Cortex of kidney (tissue), 1 donor: ENCODE measurements around the gene LDHB.
"Not testable (repeated sequence)": the region's sequence is repeated elsewhere in the genome, so short reads cannot be mapped to it uniquely, and the experiment has no call there.

ENCODE experiments used
- DNase-seq: peaks from one replicate; lab custom pipeline; 2025; lab: John Stamatoyannopoulos, UW

Gene LDHB

DNA sequence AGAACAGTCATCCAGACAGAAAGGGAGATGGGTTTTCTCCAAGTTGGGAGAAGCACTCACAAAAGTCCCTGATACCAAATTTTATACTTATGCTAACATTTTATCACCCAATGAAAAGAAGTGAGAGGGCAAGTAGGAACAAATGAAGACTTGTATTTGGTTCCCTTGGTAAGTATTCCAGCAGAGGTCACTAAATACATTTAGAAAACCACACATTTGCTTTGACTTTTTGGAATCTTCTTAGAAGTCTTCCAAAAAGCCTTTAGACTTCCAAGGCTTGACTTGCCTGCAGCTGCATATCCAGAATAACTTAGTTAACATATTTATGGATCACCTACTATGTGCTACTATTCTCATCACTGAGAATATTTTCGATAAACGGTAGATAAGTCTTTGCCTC is 49.9 kb downstream of the LDHB start:
- no peak for DNase-seq

DNA sequence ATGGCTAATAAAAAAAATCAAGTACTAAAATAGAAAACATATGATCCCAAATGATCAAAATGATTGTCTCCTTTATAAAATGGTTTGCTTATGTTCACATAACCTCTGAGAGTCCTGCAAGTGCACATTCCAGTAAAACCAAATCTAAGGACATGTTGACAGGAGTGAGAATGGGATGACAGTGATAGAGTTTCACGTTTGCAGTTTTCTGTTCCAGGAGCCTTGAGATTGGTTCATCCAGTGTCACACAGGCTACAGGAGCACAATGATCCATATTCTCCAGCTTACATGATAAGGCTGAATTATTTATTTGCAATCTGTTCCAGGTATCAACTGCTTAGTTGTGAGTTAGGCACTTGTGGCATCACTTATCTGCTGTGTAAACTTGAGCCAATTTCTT is 51.5 kb downstream of the LDHB start:
- DNase-seq = no peak

DNA sequence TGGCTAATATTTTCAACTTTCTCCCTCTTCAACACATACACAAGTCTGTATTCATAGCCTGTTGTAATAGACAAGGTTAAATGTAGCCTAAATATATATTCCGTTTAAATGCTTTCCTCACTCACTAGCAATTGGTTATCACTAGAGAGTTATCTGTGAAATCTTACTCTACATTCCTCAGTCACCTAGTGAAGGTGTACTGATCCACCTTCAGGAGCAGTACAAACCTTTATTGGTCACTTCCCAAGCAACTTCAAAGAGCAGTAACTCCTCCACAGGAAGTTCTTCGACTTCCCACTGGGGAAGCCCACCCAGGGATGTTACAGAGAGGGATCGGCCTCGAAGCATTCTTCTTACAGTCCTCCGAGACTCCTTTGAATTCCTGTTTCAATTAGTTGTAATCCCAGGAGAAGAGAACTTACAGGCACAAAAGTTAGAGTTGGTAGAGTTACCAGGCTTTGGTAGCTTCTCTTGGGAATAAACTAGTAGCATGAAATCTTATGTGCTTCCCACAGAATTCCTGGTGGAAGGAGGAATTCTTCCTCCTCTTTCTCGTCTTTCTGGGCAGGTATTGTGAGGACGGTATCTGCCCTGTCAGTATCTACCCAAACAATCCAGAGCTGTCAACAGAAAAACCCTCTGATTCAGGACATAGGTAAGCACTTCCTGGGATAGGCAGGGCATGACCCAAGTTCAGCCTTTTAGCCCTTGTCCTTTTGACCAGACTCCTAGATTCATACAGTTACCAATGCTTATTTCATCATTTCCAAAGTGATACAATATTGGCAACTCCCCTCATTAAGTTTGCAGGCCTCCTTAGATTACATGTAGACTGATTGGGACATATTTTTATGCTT is 53.2 kb downstream of the LDHB start, which contains the start of gene GYS2:
Gene GYS2, minus strand, starts transcription at position 603 of the 857 bp plus-strand sequence. Its CDS starts 255 bp downstream, at position 348.
- DNase-seq = no peak

DNA sequence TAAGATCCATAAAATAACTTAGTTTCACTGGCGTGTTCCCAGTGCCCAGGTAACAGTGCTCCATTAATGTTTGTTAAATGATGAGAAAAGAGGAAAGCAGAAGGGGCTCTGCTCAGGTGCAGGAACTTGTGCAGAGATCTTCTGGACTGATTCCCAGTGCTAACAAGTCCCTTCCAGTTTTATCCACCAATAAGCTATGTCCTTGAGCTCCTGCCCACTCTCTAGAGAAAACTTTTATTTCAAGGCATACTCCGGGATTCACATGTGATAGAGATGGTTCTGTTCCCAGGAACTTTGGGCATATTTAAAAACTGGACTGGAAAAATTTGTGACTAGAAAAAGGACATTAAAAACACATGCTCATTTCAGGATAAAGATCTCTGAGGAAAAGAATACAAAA is 54.9 kb downstream of the LDHB start:
- no peak for DNase-seq

DNA sequence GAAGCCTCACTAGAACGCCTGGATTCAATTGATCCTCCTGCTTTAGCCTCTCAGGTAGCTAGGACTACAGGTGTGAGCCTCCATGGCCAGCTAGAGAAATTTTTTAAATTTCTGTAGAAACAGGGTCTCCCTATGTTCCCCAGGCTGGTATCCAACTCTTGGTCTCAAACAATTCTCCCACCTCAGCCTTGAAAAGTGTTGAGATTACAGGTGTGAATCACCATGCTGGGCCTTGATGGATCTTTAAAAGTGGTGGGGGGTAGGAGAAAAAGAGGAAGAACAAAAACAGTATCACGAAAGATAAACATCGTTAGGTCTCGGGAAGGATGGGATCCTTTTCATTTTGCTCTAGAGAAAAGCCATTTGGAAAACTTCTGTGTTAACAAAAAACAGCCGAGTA is 57.4 kb downstream of the LDHB start:
- DNase-seq = no peak

DNA sequence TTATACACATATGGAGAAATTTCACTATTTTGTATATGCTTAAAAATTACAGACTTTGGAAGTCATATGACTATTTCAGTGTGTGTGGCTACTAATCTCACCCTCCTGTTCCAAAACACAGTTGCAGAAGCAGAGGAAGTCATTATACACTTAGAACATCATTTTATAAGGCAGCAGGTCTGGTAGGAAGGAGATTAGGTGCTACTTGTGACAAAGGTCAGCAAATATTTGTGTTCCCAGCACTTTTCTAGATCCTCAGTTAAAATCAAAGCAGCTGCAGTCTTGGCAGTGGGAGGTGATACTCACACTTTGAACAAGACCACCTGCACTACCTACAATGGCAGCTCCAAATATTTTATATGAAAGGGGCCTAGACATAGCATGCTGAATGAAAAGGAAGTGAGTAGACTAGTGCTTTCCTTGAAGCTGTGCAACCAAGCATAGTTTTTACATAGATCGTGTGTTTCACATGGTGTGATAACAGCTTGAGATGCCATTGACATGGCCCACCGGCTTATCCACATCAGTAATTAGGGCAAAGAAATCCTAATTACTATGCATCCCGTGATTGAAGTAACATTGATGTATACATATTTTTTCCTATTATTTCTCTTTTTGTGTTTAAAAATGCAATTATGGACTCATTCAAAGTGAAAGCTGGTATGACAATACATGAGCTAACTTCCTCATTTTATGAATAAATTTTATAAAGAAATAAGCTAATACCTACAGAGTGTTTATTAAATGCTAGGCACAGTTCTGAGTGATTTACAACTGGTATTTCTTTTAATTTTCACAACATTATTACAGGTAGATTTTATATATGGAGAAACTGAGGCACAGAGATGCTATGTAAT is 58.3 kb downstream of the LDHB start:
- no peak for DNase-seq

DNA sequence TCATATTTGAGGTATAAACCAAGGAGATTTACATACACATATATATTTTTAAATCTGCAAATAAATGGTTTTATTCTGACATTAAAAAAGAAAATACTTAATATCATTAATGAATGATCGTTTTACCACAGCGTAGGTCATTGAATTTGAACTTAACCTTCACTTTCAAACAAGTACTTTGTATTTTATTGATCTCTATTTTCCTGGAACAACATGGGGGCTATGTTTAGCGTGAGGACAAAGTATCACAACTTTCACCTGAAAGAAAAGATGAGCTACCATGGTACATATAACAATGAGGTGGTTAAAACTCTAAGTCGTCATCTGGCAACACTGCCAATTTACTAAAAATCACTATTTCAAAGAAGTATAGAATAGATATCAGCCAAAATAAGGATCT is 59.0 kb downstream of the LDHB start:
- no peak for DNase-seq

DNA sequence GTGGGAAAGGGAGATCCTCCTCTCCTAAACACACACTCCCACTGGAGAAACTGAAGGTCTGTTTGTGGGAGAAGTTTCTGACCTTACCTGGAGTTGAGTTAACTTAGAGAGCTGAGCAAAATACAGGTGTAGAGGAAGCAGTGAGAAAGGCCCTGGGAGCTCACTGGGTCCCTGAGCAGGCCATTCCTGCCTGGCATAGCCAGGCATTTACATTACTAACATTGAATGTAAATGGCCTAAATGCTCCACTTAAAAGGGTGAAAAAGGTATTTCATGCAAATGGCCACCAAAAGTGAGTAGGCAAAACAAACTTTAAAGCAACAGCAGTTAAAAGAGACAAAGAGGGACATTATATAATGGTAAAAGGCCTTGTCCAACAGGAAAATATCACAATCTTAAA is 62.3 kb downstream of the LDHB start:
- DNase-seq = not testable (repeated sequence)

DNA sequence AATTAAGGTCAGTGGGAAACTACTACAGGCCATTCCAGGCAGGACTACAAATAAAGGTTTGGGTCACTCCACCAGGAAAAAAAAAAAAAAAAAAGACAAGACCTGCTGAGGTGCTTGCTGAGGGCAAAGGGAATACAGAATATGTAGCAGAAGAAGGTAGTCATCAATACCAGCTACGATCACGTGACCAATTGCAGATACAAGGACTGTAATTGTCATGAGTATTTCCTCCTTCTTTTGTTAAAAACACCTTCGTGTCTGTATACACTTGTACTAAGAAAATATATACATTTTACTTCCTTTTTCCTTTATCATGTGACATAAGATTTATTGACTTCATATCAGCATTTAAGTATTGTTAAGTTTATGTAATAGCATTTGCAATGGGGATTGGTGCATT is 72.2 kb downstream of the LDHB start:
- DNase-seq = no peak
